HL-60/S4 treated with retinoic acid at 250 ng/mL for 4 days and 3 days (cell line): ENCODE measurements around the gene DTX1.
"Not testable (repeated sequence)": the region's sequence is repeated elsewhere in the genome, so short reads cannot be mapped to it uniquely, and the experiment has no call there.

Source experiments
- in situ Hi-C: fragments of 300-500 bp; cut with MboI; formaldehyde crosslinking; loops from 2 replicates; pipeline ENCODE4 v1.7.0; 2022; ENCODE audit warnings: low sequenced_read_pairs

DTX1 gene

DNA sequence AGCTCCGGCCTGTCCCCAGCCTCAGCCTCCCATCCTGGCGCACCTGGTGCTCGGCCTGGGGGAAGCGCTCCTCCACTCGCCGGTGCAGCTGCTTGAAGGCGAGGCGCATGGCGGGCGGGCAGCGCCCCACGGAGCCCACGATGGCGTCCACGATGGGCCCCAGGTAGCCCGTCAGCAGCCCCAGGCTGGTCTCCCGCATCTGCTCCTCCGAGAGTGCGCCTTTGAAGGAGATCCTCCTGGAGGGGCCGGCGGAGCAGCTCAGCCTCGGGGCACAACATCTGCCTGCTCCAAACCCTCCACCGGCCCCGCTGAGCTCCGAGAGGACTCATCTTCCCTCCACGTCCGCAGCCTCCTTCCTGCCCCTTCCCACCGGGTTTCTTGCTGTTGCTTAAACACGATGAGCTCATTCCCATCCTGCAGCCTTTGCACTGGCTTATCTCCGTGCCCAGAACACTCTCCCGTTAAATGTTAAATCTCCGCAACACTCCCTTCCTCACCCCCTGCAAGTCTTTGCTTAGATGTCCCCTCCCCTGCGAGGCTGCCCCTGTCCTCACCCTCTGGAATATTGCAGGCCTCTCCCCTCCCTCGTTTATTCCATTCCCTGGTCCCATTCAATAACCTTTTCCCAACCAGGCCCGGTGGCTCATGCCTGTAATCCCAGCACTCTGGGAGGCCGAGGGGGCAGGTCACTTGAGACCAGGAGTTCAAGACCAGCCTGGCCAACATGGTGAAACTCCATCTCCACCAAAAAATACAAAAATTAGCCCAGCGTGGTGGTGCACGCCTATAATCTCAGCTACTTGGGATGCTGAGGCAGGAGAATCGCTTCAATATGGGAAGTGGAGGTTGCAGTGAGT lies 55.7 kb downstream of the DTX1 start:
- in situ Hi-C loops, result no loop called here

- in situ Hi-C loops, result no loop called here
Observed at GRCh38 chr12:113113397-113113796, 56.9 kb downstream of the DTX1 start.

DNA sequence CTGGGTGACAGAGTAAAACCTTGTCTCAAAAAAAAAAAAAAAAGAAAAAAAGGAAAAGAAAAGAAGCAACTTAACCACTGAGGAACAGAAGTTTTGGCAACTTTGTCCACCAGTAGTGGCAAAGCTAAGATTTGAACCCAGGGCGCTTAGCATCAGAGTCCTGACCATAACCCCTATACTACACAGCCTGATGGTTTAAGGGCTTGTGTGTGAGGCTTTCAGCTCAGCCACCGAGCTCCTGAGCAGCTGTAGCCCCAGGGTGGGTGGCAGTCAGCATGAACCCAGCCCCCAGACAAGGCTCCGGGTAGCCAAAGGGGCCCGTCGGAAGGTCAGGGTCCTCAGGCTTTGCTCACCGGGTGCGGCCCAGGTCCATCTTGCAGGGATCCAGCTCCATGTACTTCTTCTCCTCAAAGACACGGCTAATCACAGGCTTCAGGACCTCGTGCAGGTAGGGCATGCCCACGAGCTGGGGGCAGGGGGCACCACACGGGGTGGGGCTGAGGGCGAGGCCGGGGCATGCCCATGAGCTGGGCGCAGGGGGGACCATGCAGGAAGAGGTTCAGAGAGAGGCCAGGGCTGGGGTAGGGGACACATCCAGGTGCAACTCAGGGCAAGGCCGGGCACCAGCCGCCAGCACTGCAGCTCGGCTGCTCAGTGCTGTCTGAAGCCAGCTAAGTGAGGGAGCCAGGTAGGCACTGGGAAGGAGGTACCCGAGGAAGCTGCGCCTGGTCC lies 58.1 kb downstream of the DTX1 start:
- in situ Hi-C loops, result no loop called here

GRCh38 chr12:113115455-113116126 lies 59.1 kb downstream of the DTX1 start:
- in situ Hi-C loops, result no loop called here

DNA sequence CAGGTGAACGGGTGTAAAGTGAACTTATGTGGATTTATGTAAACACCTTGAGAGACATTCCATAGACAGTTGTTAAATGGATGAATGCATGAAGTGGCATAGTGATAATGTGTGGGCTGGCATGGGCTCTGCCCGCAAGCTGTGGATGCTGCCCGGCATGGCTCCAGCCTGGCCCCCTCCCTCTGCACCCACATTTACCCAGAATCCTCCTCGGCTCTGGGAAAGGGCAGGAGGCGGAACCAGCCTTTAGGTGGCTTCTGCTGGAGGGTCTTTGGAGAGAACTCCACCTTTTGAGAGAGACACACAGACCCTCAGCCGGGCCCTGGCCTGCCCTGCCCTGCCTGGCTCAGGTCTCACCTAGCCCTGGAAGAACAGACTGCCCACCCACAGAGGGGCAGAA lies 60.3 kb downstream of the DTX1 start:
- in situ Hi-C loops, result no loop called here

DNA sequence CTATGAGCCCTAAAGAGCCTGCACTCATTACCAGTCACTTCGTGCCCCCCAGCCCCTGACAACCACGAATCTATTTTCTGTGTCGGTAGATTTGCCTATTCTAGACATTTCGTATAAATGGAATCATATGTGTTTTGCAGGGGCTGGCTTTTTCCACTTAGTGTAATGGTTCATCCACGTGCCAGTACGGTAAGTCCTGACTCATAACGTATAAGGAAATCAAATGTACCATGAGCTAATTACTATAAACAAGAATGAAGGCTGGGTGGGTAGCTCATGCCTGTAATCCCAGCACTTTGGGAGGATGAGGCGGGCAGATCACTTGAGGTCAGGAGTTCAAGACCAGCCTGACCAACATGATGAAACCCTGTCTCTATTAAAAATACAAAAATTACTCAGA lies 61.2 kb downstream of the DTX1 start:
- in situ Hi-C loops, result not testable (repeated sequence)

- in situ Hi-C loops, result no loop called here
Observed at GRCh38 chr12:113118142-113118541, 61.6 kb downstream of the DTX1 start.

- in situ Hi-C loops, result no loop called here
Observed at GRCh38 chr12:113119980-113120669, 63.6 kb downstream of the DTX1 start.

GRCh38 chr12:113120670-113121370 lies 64.3 kb downstream of the DTX1 start:
- in situ Hi-C loops, result no loop called here

DNA sequence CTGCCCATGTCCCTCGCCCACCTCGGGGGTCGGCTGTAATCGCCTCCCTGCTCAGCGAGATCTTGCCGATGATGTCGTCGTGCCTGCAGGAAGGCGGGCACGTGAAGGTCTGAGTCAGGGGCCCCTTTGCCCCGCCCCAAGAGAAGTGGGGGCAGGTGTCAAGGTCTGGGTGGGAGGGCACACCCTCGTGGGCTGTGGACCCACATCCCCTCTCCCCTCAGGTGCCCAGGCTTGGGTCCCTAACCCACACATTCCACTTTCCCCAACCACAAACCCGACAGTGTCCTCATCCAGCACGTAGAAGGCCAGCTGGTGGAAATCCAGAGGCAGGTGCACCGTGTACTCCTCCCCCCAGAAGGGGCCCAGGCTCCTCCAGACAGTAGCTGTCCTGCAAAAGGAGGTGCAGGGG lies 71.3 kb downstream of the DTX1 start:
- in situ Hi-C loops, result no loop called here

- in situ Hi-C loops, result no loop called here
Observed at GRCh38 chr12:113128802-113129663, 72.5 kb downstream of the DTX1 start.

- in situ Hi-C loops, result no loop called here
Observed at GRCh38 chr12:113129664-113130456, 73.3 kb downstream of the DTX1 start.

DNA sequence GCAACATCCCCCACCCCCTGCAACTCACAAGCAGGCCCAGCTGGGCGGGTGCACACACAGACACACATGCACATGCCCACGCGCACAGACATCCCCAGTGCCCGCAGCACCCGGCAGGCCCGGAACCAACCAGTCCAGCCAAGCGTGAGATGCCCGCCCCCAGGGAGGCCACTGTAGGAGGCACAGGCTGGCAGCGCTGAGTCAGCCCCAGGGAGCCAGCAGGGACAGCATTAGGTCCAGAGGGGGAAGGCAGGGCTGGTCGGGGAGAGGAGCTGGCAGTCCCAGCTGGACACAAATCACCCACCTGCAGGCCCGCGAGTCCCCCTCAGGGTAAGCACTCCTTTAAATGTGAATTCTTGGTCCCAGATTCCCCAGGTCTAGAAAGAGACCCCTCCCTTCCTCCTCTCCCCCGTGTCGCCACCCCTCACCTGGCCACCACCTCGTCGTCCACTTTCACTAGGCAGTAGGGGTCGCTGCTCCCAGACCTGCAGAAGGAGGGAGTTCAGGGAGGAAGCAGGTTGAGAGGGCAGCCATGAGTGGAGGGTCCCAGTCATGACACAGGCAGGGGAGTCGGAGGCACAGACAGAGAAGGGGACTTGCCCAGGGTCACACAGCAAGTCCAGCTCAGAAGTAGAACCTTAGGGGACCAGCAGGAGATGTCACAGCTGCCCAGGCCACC lies 74.1 kb downstream of the DTX1 start:
- in situ Hi-C loops, result no loop called here

DNA sequence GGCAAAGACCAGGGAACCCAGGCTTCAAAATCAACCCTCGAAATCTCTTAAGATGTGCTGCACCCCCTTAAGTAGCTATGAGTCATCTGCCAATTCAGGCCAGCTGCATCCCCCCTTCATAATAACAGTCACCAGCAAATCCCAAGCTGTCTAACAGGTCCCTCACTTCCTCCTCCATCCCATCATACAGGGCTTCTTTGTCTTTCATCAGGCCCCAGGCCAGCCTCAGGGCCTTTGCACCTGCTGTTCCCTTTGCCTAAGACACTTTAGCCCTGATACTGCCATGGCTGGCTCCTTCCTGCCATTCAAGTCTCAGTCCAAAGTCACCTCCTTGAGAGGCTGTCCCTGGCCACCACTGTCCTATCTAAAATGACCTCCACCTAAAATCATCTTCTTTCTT lies 75.0 kb downstream of the DTX1 start:
- in situ Hi-C loops, result no loop called here

GRCh38 chr12:113133036-113133435 lies 76.5 kb downstream of the DTX1 start:
- in situ Hi-C loops, result no loop called here

GRCh38 chr12:113133666-113134065 lies 77.1 kb downstream of the DTX1 start:
- in situ Hi-C loops, result no loop called here

DNA sequence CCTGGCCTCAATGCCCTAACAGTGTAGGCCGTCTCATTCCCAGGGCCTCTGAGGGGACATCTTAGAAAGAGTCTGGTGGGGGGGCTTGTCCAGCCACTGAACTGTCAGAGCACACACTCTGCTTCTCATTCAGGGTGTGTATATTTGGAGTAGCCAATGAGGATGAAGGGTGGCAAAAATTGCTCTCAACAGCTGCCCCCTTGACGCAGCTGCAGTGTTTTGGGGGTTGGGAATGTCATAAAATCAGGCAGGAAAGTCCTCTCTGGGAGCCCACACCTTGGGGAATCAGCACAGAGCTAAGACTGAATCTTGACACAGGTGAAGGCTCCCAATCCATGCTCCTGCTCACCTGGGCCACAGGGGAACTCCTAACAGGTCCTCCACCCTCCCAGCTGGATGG lies 77.5 kb downstream of the DTX1 start:
- in situ Hi-C loops, result no loop called here

DNA sequence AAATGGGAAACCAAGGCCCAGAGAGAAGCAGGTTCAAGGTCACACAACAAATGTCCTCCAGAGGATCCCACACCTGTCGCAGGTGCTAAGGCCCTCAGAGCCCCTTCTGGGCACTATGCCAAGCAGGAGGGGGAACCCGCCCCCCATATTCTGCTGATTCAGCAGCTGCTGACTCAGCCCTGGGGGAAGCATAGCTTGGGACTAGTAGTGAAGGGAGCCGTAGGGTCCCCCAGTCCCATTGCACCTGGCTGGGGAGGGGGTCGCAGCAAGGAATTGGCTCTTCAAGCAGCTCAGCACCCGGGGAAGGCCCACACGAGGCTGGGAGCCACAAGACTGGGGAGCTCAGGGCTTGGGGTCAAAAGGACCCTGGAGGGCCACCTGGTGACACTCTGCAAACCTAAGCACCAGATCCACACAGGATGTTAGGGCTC lies 78.0 kb downstream of the DTX1 start:
- in situ Hi-C loops, result no loop called here
